Measurements from ENCODE around the gene COG1.

- TF ChIP-seq POLR2A (IDR thresholded peaks at IDR 0.05) (no peak), CTCF (IDR thresholded peaks at IDR 0.05) (no peak)
Observed at GRCh38 chr17:73256220-73256619, 63.4 kb downstream of the COG1 start.

Data from body of pancreas (tissue), 4 donors.